CD4-positive, alpha-beta memory T cell (primary cell): Measurements from ENCODE around the gene QPCTL. TPM values are rescaled to one million over a fixed set of nuclear protein-coding genes. Genes with fewer than 3 reads are reported as not detected.
A peak's percentile ranks its signal among the peaks of the same experiment; 100 is the strongest.

Experiments
- CTCF ChIA-PET: fragments of 350-600 bp; sonication (Branson Sonifier 250); formaldehyde crosslinking; loops from one replicate; lab custom pipeline; 2021; ENCODE audit warnings: inconsistent platforms; ENCODE audit not compliant: partially characterized antibody; lab: Charles Lee
- POLR2A ChIA-PET: fragments of 350-600 bp; sonication (Branson Sonifier 250); formaldehyde crosslinking; loops from one replicate; lab custom pipeline; 2021; ENCODE audit not compliant: partially characterized antibody; lab: Charles Lee
- DNase-seq, 5 donors: peaks; one replicate each; pipeline versions ENCODE4 v3.0.0 to v3.0.0-alpha.2; 2020 to 2022; ENCODE audit warnings: mixed read lengths in 1 of 5
- H3K27ac ChIP-seq: one replicate; pipeline ENCODE4 v1.7.0; 2013; ENCODE audit warnings: low read depth, low read length
- H3K27me3 ChIP-seq: 2 replicates; pipeline ENCODE4 v1.7.0; 2013; ENCODE audit warnings: mild to moderate bottlenecking, low read length, moderate library complexity; ENCODE audit not compliant: insufficient read depth
- H3K36me3 ChIP-seq: 2 replicates; pipeline ENCODE4 v1.7.0; 2013; ENCODE audit warnings: mild to moderate bottlenecking, low read length, moderate library complexity; ENCODE audit not compliant: insufficient read depth
- H3K4me1 ChIP-seq: 2 replicates; pipeline ENCODE4 v1.7.0; 2013; ENCODE audit warnings: mild to moderate bottlenecking, low read length, moderate library complexity; ENCODE audit not compliant: insufficient read depth
- H3K4me3 ChIP-seq, 2 donors: one replicate each; pipeline ENCODE4 v1.7.0; 2013; ENCODE audit warnings: low read length in 2 of 2, mild to moderate bottlenecking in 1 of 2
- H3K9me3 ChIP-seq, 2 donors: one replicate each; pipeline ENCODE4 v1.7.0; 2013; ENCODE audit warnings: low read length in 2 of 2, control low read depth in 1 of 2; ENCODE audit not compliant: control insufficient read depth in 1 of 2
- H3K27ac Mint-ChIP-seq, 7 donors: one replicate each; pipeline ENCODE4 v1.8.0; 2020 to 2021; ENCODE audit warnings: mixed read lengths in 7 of 7, mild to moderate bottlenecking in 6 of 7, inconsistent platforms in 3 of 7, moderate library complexity in 3 of 7
- H3K27me3 Mint-ChIP-seq, 2 donors: one replicate each; pipeline ENCODE4 v1.8.0; 2020 to 2021; ENCODE audit warnings: mixed read lengths in 2 of 2
- H3K36me3 Mint-ChIP-seq, 2 donors: one replicate each; pipeline ENCODE4 v1.8.0; 2020 to 2021; ENCODE audit warnings: mixed read lengths in 2 of 2, inconsistent platforms in 1 of 2, mild to moderate bottlenecking in 1 of 2
- H3K4me1 Mint-ChIP-seq, 4 donors: one replicate each; pipeline ENCODE4 v1.8.0; 2020 to 2021; ENCODE audit warnings: mixed read lengths in 4 of 4, mild to moderate bottlenecking in 1 of 4
- H3K4me3 Mint-ChIP-seq, 8 donors: one replicate each; pipeline ENCODE4 v1.8.0; 2020 to 2021; ENCODE audit warnings: mixed read lengths in 8 of 8, mild to moderate bottlenecking in 7 of 8, moderate library complexity in 6 of 8, inconsistent platforms in 3 of 8
- H3K9me3 Mint-ChIP-seq, 8 donors: one replicate each; pipeline ENCODE4 v1.8.0; 2020 to 2021; ENCODE audit warnings: mixed read lengths in 8 of 8, mild to moderate bottlenecking in 5 of 8, inconsistent platforms in 3 of 8, moderate library complexity in 1 of 8
- intact Hi-C: fragments of 100-400 bp; cut with micrococcal nuclease; formaldehyde crosslinking; loops from one replicate; pipeline ENCODE4 v1.15.1; 2023
- polyA plus RNA-seq, 2 donors: library from polyadenylated mRNA; unstranded; fragments of 300-500 nt; fragmentation: Illumina TruSeq; gene quantifications; one replicate each; pipeline ENCODE4 v1.2.3, GENCODE V29; 2021
- total RNA-seq, 2 experiments: library from RNA; stranded (reverse); gene quantifications; one replicate each; pipeline ENCODE4 v1.2.3, GENCODE V29; 2021

QPCTL gene
- total RNA-seq (10 to 100 TPM; 10.8 to 11.4 TPM), polyA plus RNA-seq (1 to 10 TPM in 1 of 2 donors, under 1 TPM in 1; 0.94 to 1.5 TPM)

DNA sequence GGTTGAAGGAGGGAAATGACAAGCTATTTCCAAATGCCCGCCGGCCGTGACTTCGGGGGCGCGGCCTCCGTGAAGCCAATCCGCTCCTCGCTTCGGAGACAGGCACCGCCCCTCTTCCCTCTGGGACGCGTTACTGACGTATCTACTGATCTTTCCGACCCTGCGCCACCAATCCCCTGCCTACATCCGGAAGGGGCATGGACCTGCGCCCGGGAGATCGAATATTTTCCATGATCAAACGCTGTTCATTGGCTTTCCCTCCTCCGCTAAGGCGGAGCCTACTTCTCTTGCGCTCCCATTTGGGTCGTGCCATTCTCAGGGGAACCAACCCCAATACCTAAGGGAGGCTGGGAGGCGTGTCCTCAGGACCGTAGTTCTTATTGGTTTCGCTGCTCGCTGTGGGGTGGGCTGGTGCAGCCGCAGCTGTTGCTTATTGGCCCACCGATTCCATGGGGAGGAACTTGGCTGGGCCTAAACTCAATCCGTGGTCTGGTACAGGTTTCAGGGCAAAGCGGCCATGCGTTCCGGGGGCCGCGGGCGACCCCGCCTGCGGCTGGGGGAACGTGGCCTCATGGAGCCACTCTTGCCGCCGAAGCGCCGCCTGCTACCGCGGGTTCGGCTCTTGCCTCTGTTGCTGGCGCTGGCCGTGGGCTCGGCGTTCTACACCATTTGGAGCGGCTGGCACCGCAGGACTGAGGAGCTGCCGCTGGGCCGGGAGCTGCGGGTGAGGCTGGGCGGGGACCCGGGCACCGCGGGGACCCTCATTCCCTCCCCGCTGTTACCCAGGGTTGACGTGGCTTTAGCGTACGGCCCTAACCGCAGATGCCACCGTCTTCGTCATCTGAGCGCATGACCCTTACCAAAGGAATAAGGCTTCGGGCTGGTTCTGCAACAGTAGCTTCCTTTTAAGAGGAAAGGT is at the start of gene QPCTL:
QPCTL (plus strand) TSS at position 480 of the 919 bp plus-strand sequence; CDS start at position 518, 38 bp downstream.
- H3K27me3 ChIP-seq: no peaks in the 10 kb centered on the region
- CTCF ChIA-PET: interaction anchor here (0.8 to 7.8 kb wide), 13 partner anchors 11 to 214 kb away, joined by 3 to 110 read pairs (median 7); partner anchors contain the start of genes FBXO46 and SIX5
- intact Hi-C loops: loop anchor here (1.0 to 10.0 kb wide), 11 partner anchors 11 to 514 kb away; partner anchors contain the start of genes BLOC1S3, ERCC1, FBXO46 and OPA3
- peak within 1 kb of the TSS; percentile 90 to 100 (median 94) for H3K4me3 Mint-ChIP-seq
- DNase-seq: peak; percentile 98 to 99 (median 98)
- H3K27me3 Mint-ChIP-seq: no peaks in the 10 kb centered on the region
- POLR2A ChIA-PET: interaction anchor here (0.6 to 3.7 kb wide), 17 partner anchors 11 to 514 kb away, joined by 3 to 60 read pairs (median 5); partner anchors contain the start of genes BLOC1S3, CCDC61, FBXO46 and FOXA3
- peaks cover 7 to 34% of the 10 kb centered on the region in 2 donors for H3K36me3 Mint-ChIP-seq
- H3K27ac ChIP-seq: peak within 1 kb of the TSS; percentile 88
- H3K4me3 ChIP-seq: peak within 1 kb of the TSS; percentile 70 to 94
- no peaks in the 10 kb centered on the region for H3K9me3 ChIP-seq
- H3K4me1 ChIP-seq: peaks cover 17% of the 10 kb centered on the region
- peaks cover 21% of the 10 kb centered on the region for H3K36me3 ChIP-seq
- peak within 1 kb of the TSS; percentile 91 to 100 (median 97) for H3K27ac Mint-ChIP-seq
- H3K4me1 Mint-ChIP-seq: peaks cover 11 to 35% (median 17%) of the 10 kb centered on the region in 4 donors
- H3K9me3 Mint-ChIP-seq: no peaks in the 10 kb centered on the region

DNA sequence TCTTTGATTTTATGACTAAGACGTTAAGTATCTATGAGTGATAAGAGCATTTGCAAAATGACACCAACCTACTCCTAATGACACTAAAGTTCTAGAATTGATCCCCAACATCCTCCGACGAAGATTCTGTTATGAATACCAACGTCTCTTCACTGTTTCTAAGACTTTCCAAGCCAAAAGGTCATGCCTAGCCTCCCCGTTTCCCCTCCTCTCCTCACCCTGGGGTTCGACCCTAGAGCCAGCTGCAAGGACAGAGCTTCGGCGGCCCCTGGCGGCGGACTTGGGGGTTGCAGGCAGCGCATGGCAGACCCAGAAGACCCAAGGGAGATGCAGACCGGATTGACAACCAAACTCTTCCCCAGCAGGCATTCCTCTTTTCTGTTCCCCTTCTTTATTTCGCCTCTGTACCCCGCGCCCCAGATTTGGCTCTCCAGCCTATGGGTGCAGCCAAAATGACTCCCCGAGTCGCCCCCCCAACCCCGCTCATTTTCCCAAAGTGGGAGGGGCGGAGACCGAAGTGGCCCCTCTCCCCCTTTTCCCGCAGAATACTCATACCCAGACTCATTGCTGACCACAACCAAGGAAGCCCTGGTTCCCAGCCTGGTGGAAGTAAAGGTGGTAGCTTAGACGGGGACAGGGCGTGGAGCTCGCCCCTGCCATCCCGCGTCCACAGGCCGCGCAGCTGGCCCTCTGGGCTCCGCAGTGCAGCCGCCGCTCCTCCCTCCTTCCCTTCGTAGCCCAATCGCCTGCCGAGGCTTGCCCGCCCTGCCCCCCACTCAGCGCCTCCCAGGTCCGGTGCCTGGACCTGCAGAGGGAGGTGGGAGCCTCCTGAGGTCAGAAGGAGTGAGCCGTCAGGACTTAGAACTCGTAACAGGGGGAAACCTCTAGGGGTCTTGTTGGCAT is 49.2 kb upstream of the QPCTL start:
- intact Hi-C loops: loop anchor here (1.0 to 2.0 kb wide), 7 partner anchors 26 to 216 kb away; partner anchors contain the start of genes GIPR, RTN2 and SIX5
- peak overlapping the region; percentile 77 to 92 (median 82) for H3K4me3 Mint-ChIP-seq
- no peaks in the 10 kb centered on the region for H3K9me3 ChIP-seq
- peaks cover 63% of the 10 kb centered on the region for H3K4me1 ChIP-seq
- peaks cover 0 to 6% of the 10 kb centered on the region in 2 donors for H3K36me3 Mint-ChIP-seq
- H3K27ac Mint-ChIP-seq: peak overlapping the region; percentile 91 to 98 (median 93)
- no peaks in the 10 kb centered on the region for H3K36me3 ChIP-seq
- no peak overlapping the region for H3K4me3 ChIP-seq
- peak overlapping the region; percentile 98 for H3K27ac ChIP-seq
- CTCF ChIA-PET: interaction anchor here (0.7 to 4.4 kb wide), 23 partner anchors 9 to 690 kb away, joined by 3 to 121 read pairs (median 5); partner anchors contain the start of genes QPCTL and SNRPD2
- POLR2A ChIA-PET: interaction anchor here (0.6 to 3.1 kb wide), 14 partner anchors 23 to 1340 kb away, joined by 3 to 29 read pairs (median 6); partner anchors contain the start of genes QPCTL, RTN2 and SNRPD2
- peak; percentile 87 to 92 (median 89) for DNase-seq
- H3K27me3 Mint-ChIP-seq: no peaks in the 10 kb centered on the region
- peaks cover 28 to 57% (median 41%) of the 10 kb centered on the region in 4 donors for H3K4me1 Mint-ChIP-seq
- no peaks in the 10 kb centered on the region for H3K27me3 ChIP-seq
- no peaks in the 10 kb centered on the region for H3K9me3 Mint-ChIP-seq

DNA sequence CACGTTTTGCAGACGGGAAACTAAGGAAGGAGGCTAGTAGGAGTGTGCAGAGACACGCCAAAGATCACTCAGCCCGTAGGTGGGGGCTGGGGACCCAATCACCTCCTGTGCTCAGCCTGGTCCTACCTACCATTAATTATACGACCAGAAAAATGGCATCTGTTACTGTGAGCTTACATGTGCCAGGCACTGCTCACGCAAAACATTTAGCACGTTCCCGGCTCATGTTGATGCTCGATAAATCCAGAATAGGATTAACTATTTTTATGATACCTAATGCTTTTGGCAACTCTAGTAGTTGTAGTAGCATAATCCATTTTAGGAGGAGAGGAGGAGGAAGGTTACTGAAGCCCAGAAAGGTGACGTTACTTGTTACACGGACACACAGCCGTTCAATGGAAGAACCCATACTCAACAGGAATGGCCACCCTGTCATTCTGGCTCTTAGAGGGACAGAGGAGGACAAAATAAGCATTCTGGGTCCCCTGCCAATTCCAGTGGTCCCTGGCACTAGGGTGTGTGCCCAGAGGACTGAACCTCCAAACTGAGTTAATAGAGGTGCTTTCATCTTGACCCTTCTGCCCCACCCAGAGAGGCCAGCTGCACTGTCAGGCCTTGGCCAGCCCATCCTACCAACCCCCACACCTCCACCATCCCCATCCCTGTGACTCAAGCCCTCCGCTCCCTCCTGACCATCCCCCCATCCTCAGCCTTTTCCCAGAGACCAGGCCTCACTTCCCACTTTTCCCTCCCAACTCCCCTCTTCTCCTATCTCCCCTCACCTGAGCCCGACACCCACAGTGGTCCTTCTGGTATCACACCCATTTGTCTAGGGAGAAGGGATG is 48.3 kb upstream of the QPCTL start:
- Histone ChIP-seq H3K36me3 (no peaks in the 10 kb centered on the region), H3K27me3 (no peaks in the 10 kb centered on the region), H3K4me3 (no peak overlapping the region), H3K27ac (no peak overlapping the region), H3K9me3 (no peaks in the 10 kb centered on the region), H3K4me1 (peaks cover 55% of the 10 kb centered on the region)
- H3K4me1 Mint-ChIP-seq: peaks cover 24 to 49% (median 35%) of the 10 kb centered on the region in 4 donors
- no peaks in the 10 kb centered on the region for H3K27me3 Mint-ChIP-seq
- peak overlapping the region in 6 of 7 donors; percentile 10 to 93 (median 38) for H3K27ac Mint-ChIP-seq
- no peak for DNase-seq
- H3K9me3 Mint-ChIP-seq: no peaks in the 10 kb centered on the region
- no peaks in the 10 kb centered on the region for H3K36me3 Mint-ChIP-seq
- H3K4me3 Mint-ChIP-seq: peak overlapping the region in 4 of 8 donors; percentile 10 to 36 (median 23)
- ChIA-PET CTCF (interaction anchor here (1.0 to 4.4 kb wide), 10 partner anchors 29 to 205 kb away, joined by 3 to 121 read pairs (median 8); partner anchors contain the start of genes QPCTL and SNRPD2), POLR2A (interaction anchor here (0.6 to 3.1 kb wide), 5 partner anchors 28 to 1339 kb away, joined by 3 to 29 read pairs (median 4); no protein-coding TSS in a partner anchor)
- intact Hi-C loops: loop anchor here (1.0 to 2.0 kb wide), 7 partner anchors 25 to 217 kb away; partner anchors contain the start of genes GIPR, RTN2 and SIX5

DNA sequence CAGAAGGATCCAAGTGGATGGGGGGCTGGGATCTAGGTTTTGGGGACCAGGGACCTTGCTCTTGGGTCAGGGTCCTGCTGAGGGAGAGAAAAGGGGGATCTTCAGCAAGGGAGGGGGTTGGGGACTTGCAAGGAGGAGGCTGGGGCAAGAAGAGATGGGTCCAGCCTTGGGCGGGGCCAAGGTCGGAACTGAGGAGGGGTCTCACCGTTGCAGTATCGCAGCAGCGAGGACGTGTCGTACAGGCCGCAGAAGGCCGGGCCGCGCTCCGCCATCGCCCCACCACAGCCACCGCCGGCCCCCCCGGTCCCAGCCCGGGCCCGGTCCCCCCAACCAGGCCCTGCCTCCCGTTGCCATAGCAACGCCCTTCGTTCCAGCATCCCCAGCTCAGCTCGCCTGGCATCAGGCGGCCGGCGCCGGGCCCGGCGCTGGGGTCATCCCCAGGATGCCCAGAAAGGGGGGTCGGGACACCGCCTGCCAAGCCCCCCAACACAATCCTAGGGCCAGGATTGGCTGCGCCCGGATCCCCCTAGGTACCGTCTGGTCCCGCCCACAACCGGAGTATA is 47.3 kb upstream of the QPCTL start:
- Histone ChIP-seq H3K4me1 (peaks cover 46% of the 10 kb centered on the region), H3K36me3 (no peaks in the 10 kb centered on the region), H3K27ac (peak overlapping the region; percentile 30), H3K9me3 (no peaks in the 10 kb centered on the region), H3K27me3 (no peaks in the 10 kb centered on the region), H3K4me3 (peak overlapping the region; percentile 42 to 75)
- no peaks in the 10 kb centered on the region for H3K36me3 Mint-ChIP-seq
- POLR2A ChIA-PET: interaction anchor here (0.7 to 1.2 kb wide), 4 partner anchors 40 to 205 kb away, joined by 3 to 4 read pairs (median 3); partner anchors contain the start of gene OPA3
- H3K4me1 Mint-ChIP-seq: peaks cover 22 to 45% (median 32%) of the 10 kb centered on the region in 4 donors
- H3K9me3 Mint-ChIP-seq: no peaks in the 10 kb centered on the region
- DNase-seq: no peak
- CTCF ChIA-PET: interaction anchor here (0.9 to 2.1 kb wide), 6 partner anchors 36 to 206 kb away, joined by 3 to 28 read pairs (median 6); partner anchors contain the start of genes QPCTL and SNRPD2
- intact Hi-C loops: no loop called here
- H3K27me3 Mint-ChIP-seq: no peaks in the 10 kb centered on the region
- H3K27ac Mint-ChIP-seq: peak overlapping the region in 5 of 7 donors; percentile 72 to 89 (median 87)
- peak overlapping the region; percentile 83 to 91 (median 88) for H3K4me3 Mint-ChIP-seq

DNA sequence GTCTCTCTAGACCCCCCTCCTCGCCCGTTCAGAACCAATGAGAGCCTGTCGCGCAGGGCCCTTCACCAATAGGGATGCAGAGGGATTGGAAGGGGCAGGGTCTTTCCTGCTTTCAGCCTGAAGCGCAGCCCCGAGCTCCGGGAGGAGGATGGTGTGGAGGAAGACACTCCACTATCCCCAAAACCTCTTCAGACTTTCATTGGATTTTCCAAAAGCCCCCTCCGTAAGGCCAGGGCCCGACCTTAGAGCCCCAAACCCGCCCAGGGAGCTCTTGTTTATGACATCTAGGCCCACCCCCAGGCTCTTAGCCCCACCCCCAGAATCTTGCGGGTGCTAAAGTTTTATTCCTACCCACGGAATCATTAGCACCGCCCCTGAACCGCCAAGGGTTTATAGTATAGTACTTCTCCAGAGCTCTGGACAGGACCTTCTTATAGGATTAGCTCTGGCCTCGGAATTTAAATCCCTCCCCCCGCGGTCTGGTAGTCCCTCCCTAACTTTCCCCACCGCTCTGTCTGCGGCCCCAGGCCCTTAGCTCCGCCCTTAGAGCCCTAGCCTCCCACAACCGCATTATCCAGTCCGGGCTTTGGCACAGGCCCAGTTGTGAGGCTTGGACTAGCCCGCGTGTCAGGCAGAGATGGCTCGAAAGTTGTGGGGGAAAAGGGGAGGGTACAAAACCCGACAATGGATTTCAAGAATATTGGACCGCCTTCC is 46.7 kb upstream of the QPCTL start:
- H3K9me3 ChIP-seq: no peaks in the 10 kb centered on the region
- no peaks in the 10 kb centered on the region for H3K36me3 Mint-ChIP-seq
- H3K36me3 ChIP-seq: no peaks in the 10 kb centered on the region
- peak overlapping the region; percentile 83 to 91 (median 88) for H3K4me3 Mint-ChIP-seq
- no peaks in the 10 kb centered on the region for H3K27me3 Mint-ChIP-seq
- DNase-seq: peak; percentile 77 to 85 (median 79)
- H3K9me3 Mint-ChIP-seq: no peaks in the 10 kb centered on the region
- ChIA-PET POLR2A (interaction anchor here (0.6 to 1.2 kb wide), 6 partner anchors 32 to 206 kb away, joined by 3 to 4 read pairs (median 3); partner anchors contain the start of gene OPA3), CTCF (interaction anchor here (0.9 to 2.1 kb wide), 6 partner anchors 35 to 206 kb away, joined by 3 to 28 read pairs (median 6); partner anchors contain the start of genes QPCTL and SNRPD2)
- H3K27ac ChIP-seq: peak overlapping the region; percentile 30
- no peaks in the 10 kb centered on the region for H3K27me3 ChIP-seq
- peak overlapping the region; percentile 42 to 75 for H3K4me3 ChIP-seq
- H3K27ac Mint-ChIP-seq: peak overlapping the region; percentile 72 to 89 (median 80)
- peaks cover 20 to 43% (median 29%) of the 10 kb centered on the region in 4 donors for H3K4me1 Mint-ChIP-seq
- peaks cover 43% of the 10 kb centered on the region for H3K4me1 ChIP-seq
- intact Hi-C loops: no loop called here
